Measurements from ENCODE around the gene HOXA10. TPM values are rescaled to one million over a fixed set of nuclear protein-coding genes. Genes with fewer than 3 reads are reported as not detected.

Gene HOXA10
- total RNA-seq, 4 donors from 2014 or later, result 4.7 to 8.9 (median 6.0) TPM

- Histone ChIP-seq H3K4me3 (peak overlapping the region; percentile 84), H3K4me1 (peaks cover 82% of the 10 kb centered on the region), H3K27ac (peak overlapping the region; percentile 94), H3K9me3 (no peaks in the 10 kb centered on the region), H3K27me3 (peaks cover 13% of the 10 kb centered on the region), H3K36me3 (no peaks in the 10 kb centered on the region)
- 25% methylated on average over 10 of the region's 10 CpGs for WGBS
- peak; percentile 74 to 79 for DNase-seq (ENCODE audit: low spot score in 2 of 2)
- no peak for TF ChIP-seq POLR2A (IDR thresholded peaks at IDR 0.05)
- TF ChIP-seq, protein P1, sequence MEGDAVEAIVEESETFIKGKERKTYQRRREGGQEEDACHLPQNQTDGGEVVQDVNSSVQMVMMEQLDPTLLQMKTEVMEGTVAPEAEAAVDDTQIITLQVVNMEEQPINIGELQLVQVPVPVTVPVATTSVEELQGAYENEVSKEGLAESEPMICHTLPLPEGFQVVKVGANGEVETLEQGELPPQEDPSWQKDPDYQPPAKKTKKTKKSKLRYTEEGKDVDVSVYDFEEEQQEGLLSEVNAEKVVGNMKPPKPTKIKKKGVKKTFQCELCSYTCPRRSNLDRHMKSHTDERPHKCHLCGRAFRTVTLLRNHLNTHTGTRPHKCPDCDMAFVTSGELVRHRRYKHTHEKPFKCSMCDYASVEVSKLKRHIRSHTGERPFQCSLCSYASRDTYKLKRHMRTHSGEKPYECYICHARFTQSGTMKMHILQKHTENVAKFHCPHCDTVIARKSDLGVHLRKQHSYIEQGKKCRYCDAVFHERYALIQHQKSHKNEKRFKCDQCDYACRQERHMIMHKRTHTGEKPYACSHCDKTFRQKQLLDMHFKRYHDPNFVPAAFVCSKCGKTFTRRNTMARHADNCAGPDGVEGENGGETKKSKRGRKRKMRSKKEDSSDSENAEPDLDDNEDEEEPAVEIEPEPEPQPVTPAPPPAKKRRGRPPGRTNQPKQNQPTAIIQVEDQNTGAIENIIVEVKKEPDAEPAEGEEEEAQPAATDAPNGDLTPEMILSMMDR (IDR thresholded peaks at IDR 0.05), result no peak
- no peak for TF ChIP-seq POLR2AphosphoS5 (IDR thresholded peaks at IDR 0.05)
- TF ChIP-seq EP300 (IDR thresholded peaks at IDR 0.05), result no peak
These were observed 1.8 kb downstream of the HOXA10 start for GRCh38 chr7:27172315-27172774.

DNA sequence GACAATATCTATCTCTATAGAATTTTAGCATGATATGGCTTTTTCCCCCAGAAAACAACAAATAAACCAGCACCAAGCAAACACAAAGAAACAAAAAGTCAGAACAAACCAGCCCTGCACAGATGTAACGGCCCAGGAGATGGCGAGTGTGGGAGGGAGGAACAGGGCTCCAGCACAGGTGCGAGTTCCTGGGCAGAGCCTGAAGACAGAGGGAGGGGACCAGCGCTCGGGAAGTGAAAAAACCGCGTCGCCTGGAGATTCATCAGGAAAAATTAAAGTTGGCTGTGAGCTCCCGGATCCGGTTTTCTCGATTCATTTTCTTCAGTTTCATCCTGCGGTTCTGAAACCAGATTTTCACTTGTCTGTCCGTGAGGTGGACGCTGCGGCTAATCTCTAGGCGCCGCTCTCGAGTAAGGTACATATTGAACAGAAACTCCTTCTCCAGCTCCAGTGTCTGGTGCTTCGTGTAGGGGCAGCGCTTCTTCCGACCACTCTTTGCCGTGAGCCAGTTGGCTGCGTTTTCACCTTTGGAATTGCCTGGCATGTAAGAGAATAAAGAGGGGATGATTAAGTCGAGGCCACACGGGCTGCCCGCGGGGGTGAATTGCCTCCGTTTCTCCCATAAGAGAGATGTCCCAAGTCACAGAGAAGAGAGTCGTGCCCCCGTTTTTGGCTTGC is 2.3 kb downstream of the HOXA10 start:
- Histone ChIP-seq H3K4me1 (peaks cover 85% of the 10 kb centered on the region), H3K9me3 (no peaks in the 10 kb centered on the region), H3K4me3 (peak overlapping the region; percentile 84), H3K27me3 (peaks cover 16% of the 10 kb centered on the region), H3K27ac (peak overlapping the region; percentile 94), H3K36me3 (no peaks in the 10 kb centered on the region)
- TF ChIP-seq, protein P1 (IDR thresholded peaks at IDR 0.05), result no peak
- TF ChIP-seq EP300 (IDR thresholded peaks at IDR 0.05) (no peak), POLR2A (IDR thresholded peaks at IDR 0.05) (no peak)
- DNase-seq (ENCODE audit: low spot score in 2 of 2), result peak; percentile 64 to 78
- 18% methylated on average over 30 of the region's 30 CpGs for WGBS

DNA sequence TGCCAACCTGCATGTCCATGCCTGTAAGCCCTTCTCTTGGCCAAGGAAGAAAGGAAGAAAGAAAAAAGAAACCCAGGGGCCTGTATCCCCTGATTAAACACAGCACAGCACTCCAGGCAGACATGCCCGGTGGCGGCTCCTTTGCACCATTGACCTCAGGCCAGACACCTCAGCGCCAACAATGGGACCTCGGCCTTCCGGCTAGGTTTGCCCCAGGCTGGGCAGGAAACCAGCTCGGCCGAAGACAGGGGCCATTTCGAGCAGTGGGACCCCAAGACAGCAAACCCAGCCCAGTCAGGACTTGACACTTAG is 2.8 kb downstream of the HOXA10 start:
- H3K4me1 ChIP-seq, result peaks cover 87% of the 10 kb centered on the region
- TF ChIP-seq, protein P1 (IDR thresholded peaks at IDR 0.05), result no peak
- TF ChIP-seq POLR2AphosphoS5 (IDR thresholded peaks at IDR 0.05) (no peak), POLR2A (IDR thresholded peaks at IDR 0.05) (no peak), EP300 (IDR thresholded peaks at IDR 0.05) (no peak)
- H3K36me3 ChIP-seq, result no peaks in the 10 kb centered on the region
- no peaks in the 10 kb centered on the region for H3K9me3 ChIP-seq
- 13% methylated on average over 8 of the region's 8 CpGs for WGBS
- H3K27me3 ChIP-seq, result peaks cover 20% of the 10 kb centered on the region
- peak in 1 of 2 donors; percentile 65 for DNase-seq (ENCODE audit: low spot score in 2 of 2)
- H3K27ac ChIP-seq, result peak overlapping the region; percentile 94
- peak overlapping the region; percentile 84 for H3K4me3 ChIP-seq

DNA sequence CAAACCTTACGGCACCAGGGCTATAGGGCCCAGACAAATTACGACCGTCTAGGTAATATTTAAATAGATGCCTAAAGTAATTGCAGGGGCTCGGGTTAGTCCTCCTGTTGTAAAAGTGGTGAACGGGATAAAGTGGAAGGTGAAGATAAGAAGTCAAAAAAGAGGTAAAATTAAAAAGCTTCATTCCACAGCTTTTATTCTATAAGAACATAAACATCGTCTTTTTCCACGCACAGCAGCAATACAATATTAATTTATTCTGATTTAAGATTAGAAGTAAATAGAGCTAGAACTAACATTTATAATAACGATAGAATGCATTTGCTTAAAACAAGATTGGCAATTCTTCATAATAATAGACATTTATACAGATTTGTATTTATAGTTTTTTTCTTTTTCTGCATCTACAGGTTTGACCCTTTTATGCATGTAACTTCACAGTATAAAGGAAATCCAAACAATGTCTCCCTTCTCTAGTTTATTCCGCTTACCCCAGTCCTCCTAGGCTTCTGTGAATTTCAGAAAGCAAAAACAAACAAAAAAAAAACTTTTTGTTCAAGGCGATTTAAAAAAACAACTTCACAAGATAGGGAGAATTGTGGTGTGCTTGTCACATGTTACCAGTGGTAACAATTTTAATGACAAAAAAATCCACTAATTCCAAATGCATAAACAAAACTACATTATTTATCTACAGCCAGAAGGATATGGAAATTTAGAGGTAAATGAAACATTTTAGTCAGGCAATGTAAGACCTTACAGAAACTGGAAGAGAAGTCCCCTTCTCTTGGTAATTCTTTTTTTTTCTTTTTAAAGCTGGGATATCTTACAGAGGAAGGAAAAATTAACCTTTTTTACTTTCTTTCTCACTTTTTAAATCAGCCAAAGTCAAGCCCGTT is 3.4 kb downstream of the HOXA10 start:
- DNase-seq (ENCODE audit: low spot score in 2 of 2), result no peak
- Histone ChIP-seq H3K4me3 (peak overlapping the region; percentile 84), H3K27ac (peak overlapping the region; percentile 97), H3K27me3 (peaks cover 23% of the 10 kb centered on the region), H3K4me1 (peaks cover 90% of the 10 kb centered on the region), H3K36me3 (no peaks in the 10 kb centered on the region), H3K9me3 (no peaks in the 10 kb centered on the region)
- TF ChIP-seq POLR2A (IDR thresholded peaks at IDR 0.05), result no peak
- TF ChIP-seq EP300 (IDR thresholded peaks at IDR 0.05), result no peak
- TF ChIP-seq POLR2AphosphoS5 (IDR thresholded peaks at IDR 0.05), result no peak
- TF ChIP-seq, protein P1 (IDR thresholded peaks at IDR 0.05), result no peak
- 26% methylated on average over 11 of the region's 11 CpGs for WGBS
